GM12801 (cell line): ENCODE data around the gene RNPEP.

Source experiments
- CTCF ChIP-seq: IDR thresholded peaks from one replicate; pipeline ENCODE4 v1.5.1; 2011; ENCODE audit warnings: control low read depth; ENCODE audit not compliant: insufficient read length; ENCODE audit errors: extremely low read depth

The RNPEP gene

DNA sequence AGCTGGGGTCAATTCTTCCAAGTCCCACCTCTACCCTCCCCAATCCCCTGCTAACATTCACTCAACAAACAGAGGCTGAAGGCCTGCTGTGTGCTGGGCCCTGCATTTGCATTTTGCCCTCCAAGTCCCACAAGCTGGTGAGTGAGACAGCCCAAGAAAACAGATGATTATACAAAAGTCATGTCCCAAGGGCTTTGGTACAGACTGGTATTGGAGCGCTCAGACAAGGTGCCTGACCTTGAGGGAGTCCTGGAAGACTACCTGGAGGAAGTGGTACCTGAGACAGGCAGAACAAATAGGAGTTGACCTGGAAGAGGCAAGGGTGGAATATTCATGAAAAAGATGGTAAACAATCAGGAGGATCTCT, 40.3 kb upstream of the RNPEP start:
- no peak for TF ChIP-seq CTCF

GRCh38 chr1:201944002-201944401, 38.4 kb upstream of the RNPEP start:
- TF ChIP-seq CTCF: no peak

DNA sequence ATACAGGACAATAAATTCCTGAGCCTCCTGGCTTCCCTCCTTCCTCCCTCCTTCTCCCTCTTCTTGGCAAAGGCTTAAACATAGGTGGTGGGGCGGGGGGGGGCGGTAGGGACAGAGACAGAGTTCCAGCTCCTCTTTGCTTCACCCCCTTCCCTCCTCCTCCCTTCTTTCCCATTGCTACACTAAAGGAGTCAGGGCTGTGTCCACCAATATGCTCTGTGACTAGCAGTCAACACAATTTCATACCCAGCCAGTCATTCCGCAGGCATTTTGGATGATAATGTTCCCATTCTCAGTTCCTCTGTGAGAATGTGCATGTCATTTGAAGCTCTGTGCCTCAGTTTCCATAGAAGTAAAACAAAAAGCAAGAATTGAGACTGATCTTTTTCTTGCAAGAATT, 37.8 kb upstream of the RNPEP start:
- TF ChIP-seq CTCF: no peak

DNA sequence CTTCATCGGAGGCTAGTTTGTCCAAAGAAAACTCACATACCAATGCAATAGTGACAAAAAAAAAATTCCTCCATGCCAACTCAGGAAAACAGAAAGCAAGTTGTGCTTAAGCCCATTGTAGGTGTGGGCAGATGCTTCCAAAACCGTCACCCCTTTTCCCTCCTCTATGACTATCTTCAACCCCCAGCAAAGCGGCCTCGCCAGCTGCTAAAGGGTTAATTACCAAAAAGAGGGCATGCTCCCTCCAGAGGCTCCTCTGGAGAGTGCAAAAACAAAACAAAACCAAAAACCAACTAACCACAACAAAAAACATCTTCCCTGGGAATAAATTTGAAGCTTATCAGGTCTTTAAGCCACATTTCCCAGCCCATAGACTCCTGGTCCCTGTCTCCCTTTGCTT, 37.3 kb upstream of the RNPEP start:
- no peak for TF ChIP-seq CTCF

GRCh38 chr1:201945863-201946223, 36.6 kb upstream of the RNPEP start:
- TF ChIP-seq CTCF: no peak

DNA sequence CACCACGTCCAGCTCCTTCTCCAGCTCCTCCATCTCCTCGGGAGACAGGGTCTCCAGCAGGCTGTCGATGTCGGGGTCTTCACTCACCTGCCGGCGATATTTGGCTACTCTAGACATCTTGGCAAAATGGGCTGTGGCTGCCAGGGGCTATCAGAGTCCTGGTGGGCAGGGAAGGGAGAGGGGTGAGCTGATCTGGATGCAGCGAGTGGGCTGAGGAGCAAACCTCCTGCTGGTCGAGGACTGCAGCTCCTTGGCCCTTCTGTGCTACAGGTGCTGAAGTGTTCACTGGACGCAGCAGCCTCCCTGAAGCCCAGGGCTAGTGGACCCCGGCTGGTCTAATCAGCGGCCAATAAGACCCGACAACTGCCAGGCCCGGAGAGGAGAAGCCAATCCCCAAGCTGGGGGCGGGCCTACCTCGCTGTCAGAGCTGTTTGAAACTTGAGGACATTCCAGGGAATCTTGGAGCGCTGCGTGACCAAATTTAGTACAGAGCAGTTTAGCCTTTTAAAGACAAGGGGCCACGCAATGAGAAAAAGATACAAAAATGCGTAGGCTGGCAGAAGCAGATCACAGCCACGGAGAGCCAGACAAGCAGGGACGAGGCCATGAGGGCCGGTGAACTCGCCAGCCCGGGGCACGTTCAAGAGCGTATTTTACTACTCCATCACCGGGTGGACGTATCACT, 36.1 kb upstream of the RNPEP start, which contains the start of gene LMOD1:
TSS of gene LMOD1 (minus strand) at position 325 of the 685 bp plus-strand sequence. CDS start at position 117, 208 bp downstream.
- no peak for TF ChIP-seq CTCF

- TF ChIP-seq CTCF: no peak
Measured at GRCh38 chr1:201947697-201948008, 34.8 kb upstream of the RNPEP start.
